Measurements from ENCODE around the gene PAPLN.

DNA sequence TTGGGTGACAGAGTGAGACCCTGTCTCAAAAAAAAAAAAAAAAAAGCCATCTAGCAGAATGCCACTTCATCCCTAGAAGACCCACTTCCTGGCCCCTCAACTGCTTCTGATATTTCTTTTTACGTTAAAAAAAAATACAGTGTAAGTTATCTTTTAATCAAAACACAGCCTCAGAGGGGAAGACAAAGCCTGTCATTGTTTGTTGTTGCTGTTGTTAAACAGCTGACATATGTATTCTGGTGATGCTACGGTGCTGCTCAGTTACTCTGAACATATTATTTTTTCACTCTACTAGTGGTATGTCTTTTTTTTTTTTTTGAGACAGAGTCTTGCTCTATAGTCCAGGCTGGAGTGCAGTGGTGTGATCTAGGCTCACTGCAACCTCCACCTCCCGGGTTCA, 75.4 kb downstream of the PAPLN start:
- TF ChIP-seq, protein P1, sequence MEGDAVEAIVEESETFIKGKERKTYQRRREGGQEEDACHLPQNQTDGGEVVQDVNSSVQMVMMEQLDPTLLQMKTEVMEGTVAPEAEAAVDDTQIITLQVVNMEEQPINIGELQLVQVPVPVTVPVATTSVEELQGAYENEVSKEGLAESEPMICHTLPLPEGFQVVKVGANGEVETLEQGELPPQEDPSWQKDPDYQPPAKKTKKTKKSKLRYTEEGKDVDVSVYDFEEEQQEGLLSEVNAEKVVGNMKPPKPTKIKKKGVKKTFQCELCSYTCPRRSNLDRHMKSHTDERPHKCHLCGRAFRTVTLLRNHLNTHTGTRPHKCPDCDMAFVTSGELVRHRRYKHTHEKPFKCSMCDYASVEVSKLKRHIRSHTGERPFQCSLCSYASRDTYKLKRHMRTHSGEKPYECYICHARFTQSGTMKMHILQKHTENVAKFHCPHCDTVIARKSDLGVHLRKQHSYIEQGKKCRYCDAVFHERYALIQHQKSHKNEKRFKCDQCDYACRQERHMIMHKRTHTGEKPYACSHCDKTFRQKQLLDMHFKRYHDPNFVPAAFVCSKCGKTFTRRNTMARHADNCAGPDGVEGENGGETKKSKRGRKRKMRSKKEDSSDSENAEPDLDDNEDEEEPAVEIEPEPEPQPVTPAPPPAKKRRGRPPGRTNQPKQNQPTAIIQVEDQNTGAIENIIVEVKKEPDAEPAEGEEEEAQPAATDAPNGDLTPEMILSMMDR (optimal IDR thresholded peaks at IDR 0.05 in 1 of 3, IDR thresholded peaks at IDR 0.05 in 1 of 3, conservative IDR thresholded peaks at IDR 0.05 in 1 of 3; ENCODE audit: extremely low read depth in 1 of 3, insufficient read depth in 2 of 3, low read length in 3 of 3): no peak
- no peak for TF ChIP-seq EZH2 (IDR thresholded peaks at IDR 0.05; ENCODE audit: low read length)
